ENCODE measurements around the gene HOXA11.

HOXA11 gene

DNA sequence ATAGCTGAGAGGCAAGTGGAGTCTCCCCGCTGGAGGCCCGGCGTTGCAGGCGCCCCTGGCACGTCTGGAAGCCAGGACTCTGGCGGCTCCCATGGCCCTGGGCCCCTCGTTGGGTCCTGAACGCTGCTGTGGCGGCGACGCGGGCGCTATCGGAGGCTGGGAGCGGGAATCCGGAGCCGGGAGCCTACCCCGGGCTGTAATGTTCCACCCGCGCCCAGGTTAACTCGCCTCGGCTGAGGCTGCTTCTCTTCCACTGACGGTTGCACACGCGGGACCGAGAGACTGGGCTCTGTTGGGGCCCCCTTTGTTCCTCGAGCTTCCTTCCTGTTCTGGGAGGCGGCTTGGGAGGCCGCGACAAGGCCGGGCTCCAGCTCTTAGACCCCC is 40.3 kb downstream of the HOXA11 start:
- DNase-seq = no peak

DNA sequence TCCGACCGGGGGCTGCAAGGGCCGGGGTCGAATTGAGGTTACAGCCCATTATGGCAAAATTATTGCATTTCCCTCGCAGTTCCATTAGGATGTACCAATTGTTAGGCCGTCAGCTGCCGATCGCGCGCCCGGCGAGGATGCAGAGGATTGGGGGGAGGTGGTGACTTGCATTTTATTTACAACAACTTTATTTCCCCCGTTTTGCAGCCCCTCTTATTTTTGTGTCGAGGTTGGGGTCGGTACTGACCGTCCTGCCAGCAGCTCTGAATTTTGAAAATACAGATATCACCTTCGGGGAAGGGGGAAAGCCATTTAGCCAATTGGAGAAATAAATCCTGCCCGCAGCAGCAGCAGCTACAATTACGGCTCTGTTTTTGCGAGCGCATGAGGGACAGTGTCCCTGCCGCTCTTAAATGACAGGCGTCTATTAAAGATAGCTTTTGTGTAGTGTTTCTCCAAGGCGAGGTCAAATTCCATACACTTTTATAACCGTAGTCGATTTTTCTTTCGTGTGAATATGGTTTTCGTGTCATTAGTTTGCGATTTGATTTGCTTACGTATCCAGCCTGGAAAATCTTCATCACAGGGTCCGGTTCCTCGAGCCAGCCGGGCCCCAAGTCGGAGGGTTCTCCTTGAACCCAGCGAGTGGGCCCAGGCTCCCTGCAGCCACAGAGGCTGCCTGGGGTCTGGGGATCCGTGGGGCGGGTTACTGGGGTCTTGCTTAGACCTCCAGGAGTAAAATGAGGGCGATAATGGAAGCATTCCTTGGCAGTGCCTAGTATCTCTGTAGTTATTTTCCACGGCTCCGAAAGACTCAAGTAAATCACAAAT is 40.9 kb downstream of the HOXA11 start:
- no peak for DNase-seq

DNA sequence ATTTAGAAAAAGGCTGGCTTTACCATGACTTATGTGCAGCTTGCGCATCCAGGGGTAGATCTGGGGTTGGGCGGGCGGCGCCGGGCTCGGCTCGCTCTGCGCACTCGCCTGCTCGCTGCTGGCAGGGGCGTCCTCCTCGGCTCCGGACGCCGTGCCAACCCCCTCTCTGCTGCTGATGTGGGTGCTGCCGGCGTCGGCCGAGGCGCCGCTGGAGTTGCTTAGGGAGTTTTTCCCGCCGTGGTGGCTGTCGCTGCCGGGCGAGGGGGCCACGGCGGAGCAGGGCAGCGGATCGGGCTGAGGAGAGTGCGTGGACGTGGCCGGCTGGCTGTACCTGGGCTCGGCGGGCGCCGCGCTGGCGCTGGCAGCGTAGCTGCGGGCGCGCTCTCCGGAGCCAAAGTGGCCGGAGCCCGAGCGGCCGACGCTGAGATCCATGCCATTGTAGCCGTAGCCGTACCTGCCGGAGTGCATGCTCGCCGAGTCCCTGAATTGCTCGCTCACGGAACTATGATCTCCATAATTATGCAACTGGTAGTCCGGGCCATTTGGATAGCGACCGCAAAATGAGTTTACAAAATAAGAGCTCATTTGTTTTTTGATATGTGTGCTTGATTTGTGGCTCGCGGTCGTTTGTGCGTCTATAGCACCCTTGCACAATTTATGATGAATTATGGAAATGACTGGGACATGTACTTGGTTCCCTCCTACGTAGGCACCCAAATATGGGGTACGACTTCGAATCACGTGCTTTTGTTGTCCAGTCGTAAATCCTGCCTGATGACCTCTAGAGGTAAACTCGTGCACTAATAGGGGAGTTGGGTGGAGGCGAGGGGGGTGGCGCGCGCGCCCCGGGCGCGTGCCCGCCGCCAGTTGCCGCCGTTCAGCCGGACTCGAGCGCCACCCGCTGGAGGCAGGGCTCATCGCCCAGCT is 41.7 kb downstream of the HOXA11 start, which contains the start of gene HOXA5:
TSS of gene HOXA5 (minus strand) at position 659 of the 927 bp plus-strand sequence. CDS start at position 585, 74 bp downstream.
- no peak for DNase-seq

DNA sequence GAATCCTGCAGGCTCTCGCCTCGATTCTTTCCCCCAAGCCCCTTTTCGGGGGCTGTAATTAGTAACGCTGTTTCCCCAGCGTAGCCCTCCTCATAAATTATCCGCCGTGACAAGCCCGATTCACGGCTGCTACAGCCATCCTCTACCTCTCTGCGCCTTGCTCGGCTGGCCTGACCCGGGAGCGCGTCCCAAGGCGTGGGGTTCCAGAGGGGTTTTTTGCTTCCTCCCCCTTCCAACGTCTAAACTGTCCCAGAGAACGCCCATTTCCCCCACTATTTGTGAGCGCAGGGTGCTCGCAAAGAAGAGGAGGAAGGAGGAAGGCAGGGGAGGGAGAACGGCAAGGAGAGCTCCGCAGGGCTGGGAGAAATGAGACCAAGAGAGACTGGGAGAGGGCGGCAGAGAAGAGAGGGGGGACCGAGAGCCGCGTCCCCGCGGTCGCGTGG is 42.4 kb downstream of the HOXA11 start:
- no peak for DNase-seq

DNA sequence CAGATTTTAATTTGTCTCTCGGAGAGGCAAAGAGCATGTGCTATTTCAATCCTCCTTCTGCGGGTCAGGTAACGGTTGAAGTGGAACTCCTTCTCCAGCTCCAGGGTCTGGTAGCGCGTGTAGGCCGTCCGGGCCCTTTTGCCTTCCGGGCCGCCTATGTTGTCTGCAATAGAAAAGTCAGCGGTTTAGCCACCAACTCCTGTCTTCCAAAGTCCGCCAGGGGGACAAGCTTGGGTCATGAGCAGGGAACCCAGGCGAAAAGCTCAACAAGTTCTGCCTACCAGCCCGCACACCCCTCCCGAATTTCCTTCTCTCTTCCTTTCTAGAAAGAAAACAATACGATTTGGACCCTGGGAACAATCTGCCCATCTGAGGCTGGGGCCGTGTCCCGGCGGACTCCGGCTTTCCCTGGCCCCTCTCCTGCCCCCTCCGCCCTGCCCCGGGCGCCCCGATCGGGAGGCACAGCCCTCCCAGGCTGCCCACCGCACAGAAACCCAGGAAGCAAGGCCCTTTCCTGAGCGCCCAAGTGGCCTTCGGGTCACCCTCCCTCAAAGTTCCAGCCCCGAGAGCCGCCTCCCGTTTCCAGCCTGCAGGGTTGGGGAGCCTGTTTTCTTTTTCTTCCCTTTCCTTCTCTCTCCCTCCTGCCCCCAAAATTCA is 43.0 kb downstream of the HOXA11 start:
- no peak for DNase-seq

DNA sequence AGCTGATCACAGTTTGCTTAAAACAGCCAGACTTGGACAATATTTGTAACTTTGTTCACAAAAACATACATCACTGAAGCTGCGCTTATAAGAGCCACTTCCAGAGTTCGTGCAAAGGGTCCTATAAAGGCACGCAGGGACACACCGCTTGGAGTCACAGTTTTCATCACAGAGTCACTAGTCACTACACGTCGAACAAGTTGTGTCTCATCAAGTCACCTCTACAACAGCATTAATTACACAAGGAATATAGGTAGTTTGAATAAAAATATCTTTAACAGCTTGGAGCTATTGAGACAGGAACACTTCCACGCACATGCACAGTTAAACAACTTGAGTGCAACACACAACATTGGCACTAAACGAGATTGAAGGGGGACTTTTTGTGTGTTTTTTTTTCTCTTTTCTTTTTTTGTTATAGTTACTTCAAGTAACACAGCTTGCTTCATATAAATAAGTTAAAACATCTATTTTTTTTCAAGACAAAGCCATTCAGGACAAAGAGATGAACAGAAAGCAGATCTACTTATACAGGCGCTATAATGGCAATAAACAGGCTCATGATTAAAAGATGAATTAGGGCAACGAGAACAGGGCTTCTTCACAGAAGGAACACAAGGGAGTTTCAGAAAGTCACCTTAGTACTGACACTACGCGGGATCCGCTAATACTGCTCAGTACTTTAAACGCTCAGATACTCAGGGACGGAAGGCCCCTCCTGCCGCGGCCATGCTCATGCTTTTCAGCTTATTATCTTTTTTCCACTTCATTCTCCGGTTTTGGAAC is 43.7 kb downstream of the HOXA11 start:
- DNase-seq = no peak

DNA sequence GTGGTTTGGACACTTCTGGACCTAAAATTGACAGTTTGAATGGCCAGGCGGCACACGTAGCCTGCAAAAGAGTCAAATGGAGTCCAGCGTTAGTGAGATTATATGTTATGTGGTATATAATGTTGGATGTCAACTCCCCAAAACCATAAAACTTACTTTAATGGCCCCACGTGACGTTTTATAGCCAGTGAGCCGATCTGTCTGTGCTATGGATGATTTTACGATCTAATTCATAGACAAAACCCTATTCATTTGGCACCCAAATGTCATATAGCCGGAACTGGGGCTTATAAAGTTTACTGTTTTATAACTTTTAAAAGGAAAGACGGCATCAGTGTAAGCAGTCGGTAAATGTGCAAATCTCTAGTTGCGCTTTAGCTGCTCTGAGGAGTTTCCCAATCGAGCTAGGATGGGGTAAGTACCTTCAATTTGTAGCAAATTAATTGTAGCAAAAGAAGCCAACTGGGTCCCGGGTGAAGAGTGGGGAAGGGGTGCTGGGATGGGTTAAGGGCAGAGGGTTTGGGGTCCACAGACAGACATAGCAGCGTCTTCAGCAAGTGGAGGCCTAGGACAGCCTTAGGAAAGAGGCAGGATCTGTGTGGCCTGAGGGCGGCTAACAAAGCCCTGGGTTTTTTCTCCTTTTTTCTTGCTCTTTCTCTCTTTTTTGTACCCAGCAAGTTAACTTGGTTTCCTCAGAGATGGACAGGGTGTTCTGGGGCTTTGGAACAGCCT is 44.7 kb downstream of the HOXA11 start:
- DNase-seq = no peak

DNA sequence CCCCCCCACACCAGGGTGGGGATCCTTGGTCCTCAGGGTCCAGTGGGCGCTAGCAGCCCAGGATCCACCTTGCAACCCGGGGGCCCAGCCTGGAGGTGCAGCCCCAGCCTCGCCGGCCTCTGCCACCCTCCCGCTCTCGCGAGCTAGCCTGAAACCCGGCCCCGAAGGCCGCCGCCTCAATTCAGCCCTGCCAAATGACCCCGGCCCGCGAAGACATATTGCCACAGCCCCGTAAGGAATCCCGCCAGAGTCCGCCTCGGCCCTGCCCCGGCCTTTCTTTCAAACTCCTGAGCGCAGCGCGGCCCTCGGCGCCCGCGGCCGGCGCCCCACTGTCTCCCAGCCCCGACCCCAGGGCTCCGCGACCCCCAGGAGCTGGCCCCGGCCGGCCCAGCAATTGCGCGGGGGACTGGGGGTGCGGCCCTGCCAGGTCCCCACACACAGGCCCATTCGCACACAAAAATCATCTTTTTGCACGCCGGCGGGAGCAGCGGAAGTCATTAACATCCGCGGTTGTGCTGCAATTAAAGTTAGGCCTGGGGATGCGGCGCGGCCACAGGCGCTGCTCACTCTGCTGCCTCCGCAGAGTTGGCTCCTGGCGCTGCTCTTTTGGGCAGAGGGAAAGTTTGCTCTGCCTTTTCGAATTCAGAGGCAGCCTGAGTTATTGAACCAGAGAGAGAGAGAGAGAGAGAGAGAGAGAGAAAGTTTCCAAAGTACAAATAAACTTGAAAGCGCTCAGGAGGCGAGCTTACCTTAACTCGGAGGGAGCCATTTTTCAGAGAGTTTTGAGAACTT is 45.5 kb downstream of the HOXA11 start:
- DNase-seq = no peak

DNA sequence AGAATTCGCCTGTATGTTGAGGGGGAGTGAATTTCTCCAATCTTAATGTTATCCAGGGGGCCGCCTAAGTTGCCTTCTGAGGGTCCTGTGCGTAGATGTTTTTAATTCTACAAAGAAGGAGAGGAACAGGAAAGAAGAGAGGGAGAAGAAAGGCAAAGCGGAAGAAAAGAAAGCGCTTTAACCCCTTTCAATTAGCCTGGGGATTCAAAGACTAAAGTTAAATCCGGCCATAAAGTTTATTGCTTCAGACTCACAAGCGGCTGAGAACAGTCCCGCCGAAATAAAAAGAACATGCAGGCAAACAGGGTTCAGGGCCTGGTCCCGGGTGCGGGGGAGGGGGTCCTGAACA is 46.1 kb downstream of the HOXA11 start:
- no peak for DNase-seq

DNA sequence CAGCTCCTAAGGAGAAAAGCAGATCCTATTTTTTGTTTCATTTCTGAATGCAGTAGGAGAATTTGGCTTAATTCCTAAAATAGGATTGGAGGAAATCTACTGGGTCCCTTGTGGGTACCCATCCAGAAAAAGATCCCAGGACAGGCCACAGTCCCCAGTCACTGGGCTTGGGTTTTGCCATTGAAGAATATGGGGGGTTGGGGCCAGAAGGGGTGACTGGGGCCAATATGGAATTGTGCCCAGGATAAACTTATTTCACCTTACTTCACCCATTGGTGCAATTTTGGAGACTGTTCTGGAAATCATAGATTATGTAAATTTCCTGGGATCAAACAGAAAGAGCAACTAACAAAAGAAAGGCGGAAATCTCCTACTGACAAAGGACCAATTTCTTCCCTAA is 46.6 kb downstream of the HOXA11 start:
- DNase-seq = no peak

DNA sequence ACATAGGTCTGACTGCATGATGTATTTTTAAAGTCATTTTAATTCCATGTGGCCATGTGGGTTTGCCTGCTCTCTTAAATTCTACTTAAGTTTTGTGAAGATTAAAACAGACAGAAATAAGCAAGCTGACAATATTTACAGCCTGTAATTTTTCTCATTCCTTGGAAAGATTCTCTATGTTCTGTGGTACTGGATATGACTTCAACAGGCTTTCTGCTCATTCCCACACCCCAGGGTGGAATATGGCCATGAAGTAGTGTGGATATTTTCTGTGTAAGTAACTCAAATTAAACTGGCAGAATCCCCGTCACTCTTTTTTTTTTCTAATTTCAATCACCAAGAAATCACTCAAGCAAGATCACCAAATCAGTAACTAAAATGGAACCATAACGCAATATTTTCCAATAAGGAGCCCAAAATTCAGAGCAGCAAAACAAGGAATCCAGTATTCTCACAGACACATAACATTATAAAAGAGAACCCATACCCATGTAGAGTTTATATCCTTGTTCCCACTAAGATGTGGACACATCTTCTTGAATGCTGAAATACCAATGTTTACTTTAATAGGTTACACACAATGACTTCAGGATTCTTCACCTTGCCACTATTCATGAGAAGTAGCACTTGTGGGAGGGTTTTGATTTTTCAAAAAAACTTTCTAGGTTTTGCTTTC is 47.3 kb downstream of the HOXA11 start:
- DNase-seq = no peak

DNA sequence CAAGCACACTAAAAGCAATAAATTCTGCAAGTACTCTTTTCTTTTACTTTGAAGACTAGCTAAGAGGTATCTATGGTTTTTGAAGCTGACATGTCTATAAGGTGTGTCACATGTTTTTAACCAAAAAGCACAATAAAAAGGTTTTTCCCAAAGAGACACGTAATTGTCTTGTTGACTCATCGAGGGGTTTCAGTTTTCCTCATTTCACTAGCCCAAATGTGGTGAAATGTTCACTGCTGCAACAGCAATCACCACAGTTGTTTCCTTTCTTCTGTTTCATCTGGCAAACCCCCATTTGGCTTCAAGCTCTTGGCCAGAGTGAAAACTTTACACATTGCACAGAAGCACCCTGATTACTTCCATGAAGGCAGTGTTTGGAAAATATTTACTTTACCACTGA is 50.6 kb downstream of the HOXA11 start:
- DNase-seq = no peak

DNA sequence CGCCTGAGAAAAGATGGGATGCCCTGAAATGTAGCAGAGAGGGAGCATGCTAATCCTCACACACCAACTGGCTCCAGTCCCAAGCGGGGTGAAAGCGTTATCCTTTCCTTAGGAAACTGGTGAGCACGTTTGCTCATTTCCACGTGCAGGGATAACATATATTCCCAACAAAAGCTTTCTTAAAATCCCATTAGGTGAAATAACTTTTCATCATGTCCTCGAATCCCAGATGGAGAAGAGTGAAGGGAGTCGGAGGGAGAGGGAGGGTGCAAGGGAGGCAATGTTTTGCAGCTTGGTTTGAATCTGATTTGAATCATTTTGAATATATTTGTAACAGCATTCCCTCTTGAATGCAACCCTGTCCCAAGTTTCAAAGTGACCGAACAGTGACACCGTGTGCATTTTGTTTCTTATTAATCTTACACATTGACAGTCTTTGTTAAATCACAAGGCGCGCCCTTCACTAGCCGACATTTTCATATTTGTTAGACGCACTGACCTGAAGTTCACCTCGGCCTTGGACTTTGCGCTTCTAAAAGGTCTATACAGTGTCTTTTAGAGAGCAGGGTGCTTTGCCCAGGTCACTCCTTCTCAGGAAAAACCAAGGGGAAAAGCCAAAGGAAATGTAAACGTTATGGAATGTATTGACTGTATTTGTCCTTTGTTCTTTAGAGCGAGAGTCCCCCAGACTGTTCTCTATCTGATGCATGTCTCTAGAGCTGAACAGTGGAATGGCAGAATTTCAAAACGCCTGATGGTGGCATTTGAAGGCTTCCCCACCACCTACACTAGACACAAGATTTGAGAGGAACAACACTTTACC is 51.4 kb downstream of the HOXA11 start:
- DNase-seq = no peak

DNA sequence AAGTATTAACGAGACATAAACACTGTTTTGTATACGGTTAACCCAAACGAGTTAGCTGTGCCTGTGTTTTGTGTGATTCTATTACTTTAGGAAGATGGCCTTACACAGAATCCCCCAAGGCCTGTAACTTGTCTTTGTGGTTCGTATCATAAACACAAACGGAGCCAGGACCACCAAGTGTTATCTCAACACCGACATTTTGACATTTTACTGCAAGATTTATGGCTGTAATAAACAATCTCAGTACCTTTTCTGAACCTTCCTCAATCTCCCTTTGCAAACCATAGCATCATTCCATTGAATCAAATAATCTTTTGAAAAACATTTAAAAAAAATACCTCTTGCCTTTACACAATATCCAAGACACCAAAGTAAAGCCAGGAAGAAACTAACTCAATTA is 52.1 kb downstream of the HOXA11 start:
- DNase-seq = no peak

DNA sequence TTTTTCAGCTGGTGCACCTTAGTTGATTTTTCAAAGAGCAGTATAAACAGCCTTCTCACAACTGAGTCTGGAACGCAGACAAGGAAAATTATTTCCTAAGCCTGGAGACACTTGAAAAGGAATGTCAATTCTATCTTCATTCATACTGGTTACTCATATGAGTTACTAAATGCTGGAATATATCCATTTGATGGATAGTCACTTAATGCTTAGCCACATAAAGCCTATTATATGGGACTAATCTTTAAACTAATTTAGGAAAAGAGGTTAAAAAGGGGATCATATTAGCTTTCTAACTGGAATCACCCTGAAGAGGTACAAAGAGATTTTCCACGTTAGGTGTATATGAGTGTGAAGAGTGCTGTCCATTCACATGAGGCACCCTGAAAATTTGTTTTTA is 52.8 kb downstream of the HOXA11 start:
- DNase-seq = no peak

DNA sequence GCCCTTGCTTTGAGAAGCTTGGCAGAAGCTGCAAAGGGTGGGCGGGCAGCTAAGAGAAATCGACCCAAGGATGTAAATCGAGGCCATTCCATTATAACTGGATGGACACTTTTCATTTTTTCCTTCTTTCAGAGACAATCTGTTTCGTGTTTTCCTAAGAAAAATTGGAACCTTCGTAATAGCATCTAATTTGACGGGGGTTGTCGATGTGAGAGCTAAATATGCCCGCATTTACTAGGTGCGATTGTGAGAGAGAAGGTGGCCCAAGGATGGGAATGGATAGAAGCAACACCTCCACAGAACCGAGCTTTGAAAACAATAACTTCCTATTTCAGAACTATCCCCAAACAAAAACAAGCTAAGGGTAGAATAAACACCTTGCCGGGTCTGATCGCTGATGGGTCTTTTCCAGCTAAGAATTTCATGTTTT is 53.6 kb downstream of the HOXA11 start:
- no peak for DNase-seq
